ENCODE results near the gene STARD8.

DNA sequence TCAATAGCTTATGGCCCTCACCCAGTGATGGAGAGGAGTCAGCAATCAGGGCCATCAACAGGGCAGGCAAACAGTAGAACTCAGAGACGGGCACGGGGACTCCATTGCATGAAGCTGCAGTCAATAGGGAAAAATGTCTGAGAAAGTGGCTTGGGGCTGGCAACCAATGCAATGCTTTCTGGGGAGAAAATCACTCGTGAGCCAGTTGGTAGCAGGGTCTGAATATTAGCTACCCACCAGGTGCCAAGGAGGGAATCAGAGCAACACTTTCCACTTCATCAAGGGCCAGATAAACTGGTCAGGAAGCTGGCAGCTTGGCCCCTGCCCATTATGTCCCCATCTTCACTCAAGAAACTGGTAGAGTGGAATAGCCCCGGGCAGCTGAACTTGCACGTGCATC lies 80.7 kb downstream of the STARD8 start:
- TF ChIP-seq, protein P1, sequence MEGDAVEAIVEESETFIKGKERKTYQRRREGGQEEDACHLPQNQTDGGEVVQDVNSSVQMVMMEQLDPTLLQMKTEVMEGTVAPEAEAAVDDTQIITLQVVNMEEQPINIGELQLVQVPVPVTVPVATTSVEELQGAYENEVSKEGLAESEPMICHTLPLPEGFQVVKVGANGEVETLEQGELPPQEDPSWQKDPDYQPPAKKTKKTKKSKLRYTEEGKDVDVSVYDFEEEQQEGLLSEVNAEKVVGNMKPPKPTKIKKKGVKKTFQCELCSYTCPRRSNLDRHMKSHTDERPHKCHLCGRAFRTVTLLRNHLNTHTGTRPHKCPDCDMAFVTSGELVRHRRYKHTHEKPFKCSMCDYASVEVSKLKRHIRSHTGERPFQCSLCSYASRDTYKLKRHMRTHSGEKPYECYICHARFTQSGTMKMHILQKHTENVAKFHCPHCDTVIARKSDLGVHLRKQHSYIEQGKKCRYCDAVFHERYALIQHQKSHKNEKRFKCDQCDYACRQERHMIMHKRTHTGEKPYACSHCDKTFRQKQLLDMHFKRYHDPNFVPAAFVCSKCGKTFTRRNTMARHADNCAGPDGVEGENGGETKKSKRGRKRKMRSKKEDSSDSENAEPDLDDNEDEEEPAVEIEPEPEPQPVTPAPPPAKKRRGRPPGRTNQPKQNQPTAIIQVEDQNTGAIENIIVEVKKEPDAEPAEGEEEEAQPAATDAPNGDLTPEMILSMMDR (IDR thresholded peaks at IDR 0.05) = no peak
- no peak for TF ChIP-seq EZH2 (IDR thresholded peaks at IDR 0.05; ENCODE audit: borderline replicate concordance, insufficient read depth, low read depth, low read length, poor library complexity, severe bottlenecking)

Data from B cell (primary cell).